ENCODE measurements around the gene GLYAT.

GLYAT gene, protein sequence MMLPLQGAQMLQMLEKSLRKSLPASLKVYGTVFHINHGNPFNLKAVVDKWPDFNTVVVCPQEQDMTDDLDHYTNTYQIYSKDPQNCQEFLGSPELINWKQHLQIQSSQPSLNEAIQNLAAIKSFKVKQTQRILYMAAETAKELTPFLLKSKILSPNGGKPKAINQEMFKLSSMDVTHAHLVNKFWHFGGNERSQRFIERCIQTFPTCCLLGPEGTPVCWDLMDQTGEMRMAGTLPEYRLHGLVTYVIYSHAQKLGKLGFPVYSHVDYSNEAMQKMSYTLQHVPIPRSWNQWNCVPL

DNA sequence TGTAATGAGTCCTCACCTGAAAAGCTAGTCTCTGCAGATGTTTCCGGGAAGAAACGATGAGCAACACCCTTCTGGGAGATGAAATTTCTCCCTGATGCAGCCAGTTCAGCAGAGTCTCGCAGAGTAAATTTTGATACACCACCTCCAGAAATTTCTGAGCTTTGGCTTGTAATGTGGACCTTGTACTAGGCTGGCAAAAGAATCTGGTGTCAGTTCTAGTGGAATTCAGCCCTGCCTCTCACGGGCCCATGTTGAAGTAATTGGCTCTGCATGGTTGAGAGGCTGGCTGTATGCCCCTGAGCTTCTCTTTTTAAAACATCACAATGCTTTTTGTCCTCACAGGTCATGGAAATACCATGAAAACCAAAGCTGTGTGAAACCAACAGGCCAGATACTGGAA lies at the start of gene GLYAT:
TSS of gene GLYAT (minus strand) at position 125 of the 400 bp plus-strand sequence. CDS start 7,447 bp downstream, outside the sequence.
- no peak for DNase-seq (ENCODE audit: low read depth)

DNA sequence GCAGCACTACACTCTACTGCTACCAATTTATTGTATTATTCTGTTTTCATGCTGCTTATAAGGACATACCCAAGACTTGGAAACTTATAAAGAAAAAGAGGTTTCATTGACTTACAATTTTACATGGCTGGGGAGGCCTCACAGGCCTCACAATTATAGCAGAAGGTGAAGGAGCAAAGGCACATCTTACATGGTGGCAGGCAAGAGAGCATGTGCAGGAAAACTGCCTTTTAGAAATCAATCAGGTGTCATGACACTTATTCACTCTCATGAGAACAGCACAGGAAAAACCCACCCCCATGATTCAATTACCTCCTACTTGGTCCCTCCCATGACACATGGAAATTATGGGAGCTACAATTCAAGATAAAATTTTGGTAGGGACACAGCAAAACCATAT lies 49.6 kb upstream of the GLYAT start:
- DNase-seq (ENCODE audit: low read depth): no peak

DNA sequence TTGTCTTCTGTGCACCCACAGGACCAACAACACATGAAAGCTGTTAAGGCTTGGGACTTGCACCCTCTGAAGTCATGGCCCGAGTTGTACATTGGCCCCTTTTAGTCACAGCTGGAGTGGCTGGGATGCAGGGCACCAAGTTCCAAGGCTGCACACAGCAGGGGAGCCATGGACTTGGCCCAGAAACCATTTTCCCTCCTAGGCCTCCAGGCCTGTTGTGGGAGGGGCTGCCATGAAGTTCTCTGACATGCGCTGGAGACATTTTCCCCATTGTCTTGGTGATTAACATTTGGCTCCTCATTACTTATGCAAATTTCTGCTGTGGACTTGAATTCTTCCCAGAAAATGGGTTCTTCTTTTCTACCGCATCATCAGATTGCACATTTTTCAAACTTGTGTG lies 48.8 kb upstream of the GLYAT start:
- DNase-seq (ENCODE audit: low read depth): no peak

DNA sequence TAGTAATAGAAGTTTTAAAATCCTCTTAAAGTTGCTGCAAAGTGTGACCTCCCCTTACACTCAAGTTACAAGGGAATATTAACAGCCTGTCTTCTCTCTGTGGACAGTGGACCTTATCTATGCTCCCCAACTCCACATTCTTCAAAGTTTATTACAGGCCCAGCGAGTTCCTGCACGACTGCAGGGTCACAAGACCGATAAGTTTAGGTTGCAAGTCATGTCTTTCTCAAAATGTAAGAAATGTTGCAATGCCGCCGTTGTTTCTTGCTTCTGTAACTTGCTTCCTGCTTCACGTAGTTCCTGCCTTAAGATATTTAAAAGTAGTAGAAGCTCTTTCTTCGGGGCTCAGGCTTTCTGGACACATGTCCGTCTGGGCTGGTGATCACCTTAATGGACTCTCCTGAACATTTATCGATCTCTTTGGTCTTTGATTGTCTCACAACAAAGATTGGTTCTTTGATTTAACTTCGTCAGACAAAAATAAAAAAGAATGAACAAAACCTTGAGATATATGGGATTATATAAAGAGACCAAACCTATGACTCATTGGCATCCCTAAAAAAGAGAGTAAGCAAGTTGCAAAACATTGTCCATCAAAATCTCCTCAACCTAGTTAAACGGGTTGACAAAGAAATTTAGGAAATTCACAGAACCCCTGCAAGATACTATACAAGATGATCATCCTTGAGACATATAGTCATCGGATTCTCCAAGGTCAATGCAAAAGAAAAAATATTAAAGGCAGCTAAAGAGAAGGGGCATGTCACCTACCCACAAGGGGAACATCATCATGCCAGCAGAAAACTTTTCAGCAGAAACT lies 45.4 kb upstream of the GLYAT start:
- no peak for DNase-seq (ENCODE audit: low read depth)

DNA sequence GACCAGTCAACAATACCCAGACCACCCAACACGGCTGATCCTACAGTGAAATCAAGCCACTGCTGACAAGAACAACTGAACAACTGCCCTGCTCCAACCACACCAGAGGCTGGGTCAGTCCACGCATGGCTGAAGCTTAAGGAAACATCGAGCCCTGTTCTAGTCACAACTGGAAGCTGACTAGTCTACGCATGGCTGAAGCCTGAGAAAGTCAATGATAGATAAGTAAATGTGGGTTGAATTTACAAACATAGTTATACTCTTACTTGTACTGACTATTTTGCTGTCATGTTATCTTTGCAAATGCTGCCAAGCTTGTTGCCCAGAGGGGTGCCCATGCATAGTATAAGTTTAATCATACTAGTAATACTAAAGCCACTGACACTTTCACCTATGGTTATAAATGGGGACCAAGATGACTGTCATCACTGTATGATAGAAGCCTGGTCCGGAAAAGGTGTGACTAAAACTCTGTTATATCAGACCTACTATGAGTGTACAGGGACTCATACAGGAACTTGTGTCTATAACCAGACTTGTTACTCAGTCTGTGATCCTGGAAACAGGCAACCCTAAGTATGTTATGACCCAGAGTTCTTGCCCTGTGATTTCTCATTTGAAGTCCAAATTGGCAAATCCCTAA lies 43.4 kb upstream of the GLYAT start:
- DNase-seq (ENCODE audit: low read depth): no peak

DNA sequence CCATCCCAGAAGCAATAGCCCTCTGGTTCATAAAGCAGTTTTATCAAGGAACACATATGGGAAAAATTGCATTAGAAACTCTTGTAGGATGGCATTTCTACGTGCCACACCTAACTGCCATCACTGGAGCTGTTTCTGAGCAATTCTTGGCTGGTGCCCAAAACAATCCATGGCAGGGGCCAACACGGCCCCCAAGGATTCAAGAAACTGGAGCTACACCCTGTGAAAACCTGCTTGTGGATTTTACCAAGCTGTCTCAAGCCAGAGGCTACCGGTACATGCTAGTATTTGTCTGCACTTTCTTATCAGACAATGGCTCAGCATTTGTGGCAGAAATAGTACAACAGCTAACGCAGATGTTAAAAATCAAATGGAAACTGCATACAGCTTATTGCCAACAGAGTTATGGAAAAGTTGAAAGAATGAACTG lies 42.4 kb upstream of the GLYAT start:
- DNase-seq (ENCODE audit: low read depth): no peak

DNA sequence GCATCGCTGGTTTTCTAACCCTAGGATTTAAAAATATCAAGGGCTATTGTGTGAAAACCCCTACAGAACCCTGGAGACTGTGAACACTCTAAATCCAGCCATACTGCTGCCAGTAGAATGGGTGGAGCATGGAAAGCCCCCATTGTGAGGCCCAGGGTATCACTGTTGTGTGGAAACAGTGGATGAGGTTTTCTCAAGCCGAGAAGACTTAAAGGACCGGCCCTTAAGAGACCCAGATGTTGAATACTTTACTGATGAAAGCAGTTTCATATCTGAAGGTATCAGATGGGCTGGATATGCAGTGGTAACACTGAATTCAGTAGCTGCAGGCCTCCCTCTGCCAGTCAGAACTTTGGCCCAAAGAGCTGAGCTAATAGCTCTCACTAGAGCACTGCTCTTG lies 41.6 kb upstream of the GLYAT start:
- no peak for DNase-seq (ENCODE audit: low read depth)

DNA sequence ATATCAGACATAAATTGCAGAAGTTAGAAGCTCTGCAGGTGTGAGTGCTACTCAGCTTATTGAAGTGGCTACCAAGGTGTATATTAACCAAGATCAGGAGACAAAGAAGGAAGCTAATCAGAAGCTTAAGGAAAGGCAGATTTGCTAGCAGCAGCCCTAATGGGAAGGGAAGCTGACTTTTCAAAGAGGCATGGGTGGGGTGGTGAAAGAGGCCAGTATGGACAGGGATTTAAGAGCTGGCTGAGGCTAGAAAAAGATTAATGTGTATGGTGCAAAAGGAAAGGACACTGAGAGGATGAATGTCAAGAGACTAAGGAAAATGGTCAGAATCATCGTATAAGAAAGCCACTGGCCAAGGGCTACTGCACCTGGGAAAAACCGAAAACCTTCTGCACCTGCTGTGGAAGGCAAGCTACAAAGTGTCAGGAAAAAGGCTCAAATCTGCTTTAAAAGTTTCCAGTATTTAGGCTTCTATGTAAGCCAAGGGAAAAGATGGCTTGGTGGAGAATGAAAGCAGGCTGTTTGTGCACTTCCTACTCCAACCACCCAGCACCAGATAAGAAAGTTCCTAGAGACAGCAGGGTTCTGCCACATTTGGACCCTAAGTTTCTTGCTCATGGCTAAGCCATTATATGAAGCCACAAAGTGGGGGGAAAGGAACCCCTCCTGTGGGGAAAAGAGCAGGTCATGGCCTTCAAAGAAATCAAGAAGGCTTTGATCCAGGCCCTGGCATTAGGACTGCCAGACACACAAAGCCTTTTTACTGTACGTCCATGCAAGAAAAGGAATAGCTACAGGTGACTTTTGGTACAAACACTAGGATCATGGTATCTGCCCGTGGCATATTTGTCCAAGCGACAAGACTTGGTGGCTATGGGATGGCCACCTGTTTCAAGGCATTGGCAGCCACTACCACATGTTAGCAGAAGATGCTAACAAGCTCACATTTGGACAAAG lies 40.9 kb upstream of the GLYAT start:
- no peak for DNase-seq (ENCODE audit: low read depth)

DNA sequence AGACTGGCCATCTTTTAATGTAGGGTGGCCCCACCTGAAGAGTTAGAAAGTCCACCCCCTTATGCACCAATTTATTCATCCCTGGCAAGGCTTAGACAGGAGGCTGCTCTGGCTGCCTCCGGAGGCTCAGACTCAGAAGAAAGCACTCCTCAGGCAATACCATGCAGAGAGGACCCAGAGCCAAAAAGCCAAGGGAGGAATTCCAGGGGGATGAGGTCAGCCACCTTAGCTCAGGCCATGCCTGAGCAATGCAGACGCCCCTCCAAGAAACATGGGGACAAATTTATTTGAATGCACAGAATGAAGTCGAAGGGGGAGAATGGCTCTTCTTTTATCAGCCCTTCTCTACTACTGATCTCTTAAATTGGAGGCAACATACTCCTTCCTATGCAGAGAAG lies 39.7 kb upstream of the GLYAT start:
- DNase-seq (ENCODE audit: low read depth): no peak

DNA sequence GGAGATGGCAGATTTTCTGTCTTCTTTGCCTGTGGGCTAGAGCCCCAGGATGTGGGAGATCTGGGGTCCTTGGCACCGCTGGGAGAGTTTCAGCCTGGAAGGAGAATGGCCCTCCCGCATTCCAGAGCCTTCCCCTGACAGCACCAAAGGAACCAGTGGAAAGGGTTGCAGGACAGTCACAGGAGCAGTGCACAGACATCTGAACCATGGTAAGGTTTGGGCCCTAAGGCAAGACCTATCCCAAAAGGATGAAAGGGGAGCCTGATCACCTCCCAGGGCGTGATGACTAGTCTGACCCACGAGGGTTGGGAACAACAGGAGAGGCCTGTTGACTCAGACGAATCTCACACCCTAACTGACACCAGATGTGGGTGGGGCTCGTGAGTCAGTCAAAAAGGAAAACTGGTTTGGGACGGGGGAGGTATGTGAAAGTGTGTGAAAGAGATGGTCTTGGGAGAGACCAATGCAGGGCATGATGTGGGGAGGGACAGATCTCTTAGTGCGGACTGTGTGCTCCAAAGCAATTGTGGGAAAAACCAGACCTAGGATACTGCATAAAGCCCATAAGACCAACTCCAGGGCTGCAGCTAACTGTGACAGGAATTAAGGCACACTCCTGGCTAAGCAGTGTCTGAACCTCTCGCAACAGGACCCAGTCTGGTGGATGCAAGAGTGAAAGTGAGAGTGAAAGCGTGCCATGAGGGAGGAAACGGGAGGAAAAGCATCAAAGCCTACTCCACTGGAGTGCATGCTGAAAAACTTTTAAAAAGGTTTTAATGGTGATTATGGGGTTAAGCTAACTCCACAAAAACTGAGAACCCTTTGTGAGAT lies 39.1 kb upstream of the GLYAT start:
- DNase-seq (ENCODE audit: low read depth): peak; percentile 2

DNA sequence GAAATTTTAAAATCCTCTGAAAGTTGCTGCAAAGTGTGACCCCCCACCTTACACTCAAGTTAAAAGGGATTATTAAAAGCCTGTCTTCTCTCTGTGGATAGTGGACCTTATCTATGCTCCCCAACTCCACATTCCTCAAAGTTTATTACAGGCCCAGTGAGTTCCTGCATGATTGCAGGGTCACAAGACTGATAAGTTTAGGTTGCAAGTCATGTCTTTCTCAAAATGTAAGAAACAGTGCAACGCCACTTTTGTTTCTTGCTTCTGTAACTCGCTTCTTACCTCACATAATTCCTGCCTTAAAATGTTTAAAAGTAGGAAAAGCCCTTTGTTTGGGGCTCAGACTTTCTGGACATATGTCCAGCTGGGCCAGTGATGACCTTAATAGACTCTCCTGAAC lies 38.4 kb upstream of the GLYAT start:
- DNase-seq (ENCODE audit: low read depth): no peak

DNA sequence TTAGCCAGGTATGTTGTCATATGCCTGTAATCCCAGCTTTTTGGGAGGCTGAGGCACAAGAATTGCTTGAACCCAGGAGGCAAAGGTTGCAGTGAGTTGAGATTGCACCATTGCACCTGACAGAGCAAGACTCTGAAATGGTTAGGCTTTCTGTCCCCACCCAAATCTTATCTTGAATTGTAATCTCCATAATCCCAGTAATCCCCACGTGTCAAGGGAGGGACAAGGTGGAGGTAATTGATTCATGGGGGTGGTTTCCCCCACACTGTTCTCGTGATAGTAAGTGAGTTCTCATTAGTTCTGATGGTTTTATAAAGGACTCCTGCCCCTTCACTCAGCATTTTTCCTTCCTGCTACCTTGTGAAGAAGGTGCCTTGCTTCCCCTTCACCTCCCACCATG lies 37.6 kb upstream of the GLYAT start:
- DNase-seq (ENCODE audit: low read depth): no peak

DNA sequence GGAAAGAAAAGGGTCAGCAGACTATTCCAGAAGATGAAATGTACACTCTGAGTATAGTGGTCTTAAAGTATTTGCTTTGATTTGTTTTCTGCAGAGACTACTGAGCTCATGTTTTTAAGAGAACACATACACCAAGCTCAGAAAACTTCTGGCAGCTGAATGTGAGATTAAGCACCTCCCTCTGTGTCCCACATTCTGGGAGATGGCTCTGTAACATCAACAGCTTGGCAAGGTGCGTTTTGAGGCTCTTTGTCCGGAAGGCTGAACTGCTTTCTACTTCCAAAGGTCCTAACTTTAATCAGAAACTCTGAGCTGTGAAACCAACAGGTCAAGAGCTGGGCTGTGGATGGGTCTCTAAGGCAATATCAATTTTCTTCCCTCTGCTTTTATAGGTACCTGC lies 36.4 kb upstream of the GLYAT start:
- DNase-seq (ENCODE audit: low read depth): no peak

DNA sequence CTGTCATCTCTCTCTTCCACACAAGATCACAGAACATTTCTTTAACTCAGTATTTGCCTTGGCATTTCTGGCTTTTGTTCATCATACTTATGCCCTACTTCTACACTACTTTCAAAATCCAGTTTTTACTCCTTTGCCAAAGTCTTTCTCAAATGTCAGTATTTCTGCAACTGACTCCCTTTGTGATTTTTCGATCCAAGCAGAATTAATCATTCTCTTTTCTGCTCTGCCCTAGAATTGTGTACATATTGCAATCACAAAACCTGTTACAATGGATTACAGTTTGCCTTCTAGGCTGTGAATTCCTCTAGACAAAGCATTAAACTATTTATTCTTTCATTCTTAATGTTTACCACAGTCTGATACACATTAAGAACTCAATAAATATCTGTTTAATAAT lies 33.3 kb upstream of the GLYAT start:
- no peak for DNase-seq (ENCODE audit: low read depth)

DNA sequence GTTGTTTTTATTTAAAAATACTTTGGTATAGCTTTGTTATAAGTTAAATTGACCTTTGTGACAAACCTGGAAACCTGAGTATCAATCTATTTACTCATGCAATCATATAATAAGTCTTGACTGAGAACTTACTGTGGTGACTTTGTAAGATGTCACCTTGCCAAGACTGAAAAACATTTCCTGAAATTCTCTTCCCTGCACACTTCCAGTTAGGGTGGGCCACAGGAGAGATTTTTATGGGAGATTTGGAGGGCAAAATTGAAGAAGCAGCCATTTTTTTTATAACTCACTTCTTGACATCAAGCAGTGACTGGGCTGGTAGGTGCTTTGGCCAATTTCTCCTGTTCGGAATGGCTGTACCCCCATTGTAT lies 31.4 kb upstream of the GLYAT start:
- DNase-seq (ENCODE audit: low read depth): no peak

DNA sequence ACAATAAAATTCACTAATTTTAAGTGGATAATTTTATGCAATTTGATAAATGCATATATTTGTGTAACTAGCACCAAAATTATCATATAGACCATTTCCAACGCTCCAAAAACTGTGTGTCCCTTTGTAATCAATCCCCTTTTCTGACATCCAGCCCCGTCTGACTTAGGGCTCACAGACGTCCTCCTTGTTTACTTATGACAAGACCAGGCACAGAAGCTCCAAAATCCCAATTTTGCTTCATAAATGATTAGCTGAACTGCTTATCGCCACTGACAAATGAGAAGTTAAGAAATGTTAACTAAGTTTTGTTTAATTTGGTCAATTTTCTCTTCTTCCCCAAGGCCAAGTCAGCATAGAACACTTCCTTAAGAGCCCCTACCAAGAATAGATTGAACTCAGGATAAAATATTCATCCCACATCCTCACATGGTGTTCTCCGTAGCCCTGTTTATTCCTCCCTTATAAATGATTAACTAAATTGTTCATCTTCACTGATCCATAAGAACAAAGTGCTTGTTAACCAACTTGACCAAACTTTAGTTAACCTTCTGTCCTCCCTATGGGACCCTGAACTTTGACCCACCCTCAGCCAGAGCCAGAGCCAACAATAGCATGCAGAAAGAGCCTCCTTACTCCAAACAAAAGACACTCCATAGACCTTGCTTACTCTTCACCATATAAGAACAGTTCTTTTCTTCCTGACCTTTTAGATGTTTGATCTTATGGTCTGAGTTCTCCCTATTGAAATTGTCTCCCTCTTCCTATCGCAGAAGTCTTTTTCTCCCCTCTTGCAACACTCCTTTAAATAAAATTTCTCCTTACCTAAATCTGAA lies 30.8 kb upstream of the GLYAT start:
- no peak for DNase-seq (ENCODE audit: low read depth)

DNA sequence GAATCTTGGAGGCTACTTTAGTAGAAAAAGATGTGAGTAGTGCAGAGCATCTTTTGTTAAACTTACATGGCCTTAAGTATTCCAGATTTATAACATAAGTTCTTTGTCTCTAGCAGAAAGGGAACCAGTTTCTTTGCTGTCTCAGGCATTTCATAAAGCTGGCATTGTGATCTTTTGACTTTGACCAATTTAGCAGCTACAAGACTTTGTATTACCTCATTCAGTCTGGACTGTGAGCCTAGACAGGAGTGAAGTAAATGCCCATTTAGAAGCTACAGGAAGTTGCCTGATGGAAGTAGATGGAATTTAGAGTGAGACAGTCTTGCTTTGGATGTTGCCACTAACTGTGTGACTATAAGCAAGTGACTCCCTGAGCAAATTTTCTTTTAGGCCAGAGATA lies 25.7 kb upstream of the GLYAT start:
- no peak for DNase-seq (ENCODE audit: low read depth)

DNA sequence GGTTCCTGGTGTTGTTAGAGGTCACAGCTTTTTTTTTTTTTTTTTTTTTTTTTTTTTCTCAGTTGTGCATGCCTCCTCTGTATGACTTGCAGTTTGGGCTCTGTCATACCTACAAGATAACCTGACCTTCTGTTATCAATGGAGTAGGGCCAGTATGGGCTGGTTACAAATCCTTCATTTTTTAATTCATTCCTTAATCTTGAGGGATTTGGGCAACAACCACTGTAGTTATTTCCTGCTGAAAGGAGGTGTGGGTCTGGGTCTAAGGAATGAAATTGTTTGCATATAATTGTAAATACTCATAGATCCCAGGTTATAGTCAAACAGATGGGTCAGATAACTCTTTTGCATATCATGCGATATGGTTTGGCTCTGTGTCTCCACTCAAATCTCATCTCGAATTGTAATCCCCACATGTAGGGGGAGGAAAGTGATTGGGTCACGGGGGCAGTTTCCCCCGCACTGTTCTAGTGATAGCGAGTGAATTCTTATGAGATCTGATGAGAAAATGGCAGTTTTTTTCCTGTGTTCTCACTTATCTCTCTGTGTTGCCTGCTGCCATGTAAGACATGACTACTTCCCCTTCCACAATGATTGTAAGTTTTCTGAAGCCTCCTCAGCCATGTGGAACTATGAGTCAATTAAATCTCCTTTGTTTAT lies 14.1 kb upstream of the GLYAT start:
- DNase-seq (ENCODE audit: low read depth): no peak

DNA sequence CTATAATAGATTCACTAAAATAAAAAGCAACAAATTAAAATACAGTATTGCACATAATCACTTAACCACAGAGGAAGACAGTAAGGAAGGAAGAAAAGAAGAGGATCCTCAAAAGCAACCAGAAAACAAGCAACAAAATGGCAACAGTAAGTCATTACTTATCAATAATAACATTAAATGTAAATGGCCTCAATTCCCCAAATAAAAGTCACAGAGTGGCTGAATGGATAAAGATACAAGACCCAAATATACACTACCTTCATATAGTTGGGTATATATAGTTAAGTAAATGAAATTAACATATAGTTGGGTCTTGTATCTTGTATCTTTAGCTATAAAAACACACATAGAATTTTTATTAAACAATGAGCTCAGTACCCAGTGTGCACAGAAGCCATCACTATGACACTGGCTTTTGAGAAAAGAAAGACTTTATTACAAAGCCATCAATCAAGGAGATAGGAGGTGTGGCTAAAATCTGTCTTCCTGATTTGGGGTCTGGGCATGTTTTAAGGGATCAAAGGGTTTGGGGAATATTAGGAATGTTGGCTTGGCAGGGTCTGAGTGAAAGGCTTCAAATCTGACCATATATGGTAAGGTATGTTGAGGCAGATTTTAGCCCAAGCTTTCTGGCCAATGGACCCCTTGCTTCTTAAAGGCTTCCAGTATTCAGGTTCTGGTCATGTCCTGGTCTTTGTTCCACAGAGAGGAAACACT lies 13.4 kb upstream of the GLYAT start:
- DNase-seq (ENCODE audit: low read depth): no peak
